GM19023 (cell line): ENCODE measurements around the gene ZNF668.
A peak's percentile ranks its signal among the peaks of the same experiment; 100 is the strongest.

Experiments used
- ATAC-seq: cut with Tn5 transposase; IDR thresholded peaks from one replicate; pipeline ENCODE4 v1.9.1; 2021; ENCODE audit warnings: mild to moderate bottlenecking, moderate library complexity; ENCODE audit not compliant: unreplicated experiment

ZNF668 gene

DNA sequence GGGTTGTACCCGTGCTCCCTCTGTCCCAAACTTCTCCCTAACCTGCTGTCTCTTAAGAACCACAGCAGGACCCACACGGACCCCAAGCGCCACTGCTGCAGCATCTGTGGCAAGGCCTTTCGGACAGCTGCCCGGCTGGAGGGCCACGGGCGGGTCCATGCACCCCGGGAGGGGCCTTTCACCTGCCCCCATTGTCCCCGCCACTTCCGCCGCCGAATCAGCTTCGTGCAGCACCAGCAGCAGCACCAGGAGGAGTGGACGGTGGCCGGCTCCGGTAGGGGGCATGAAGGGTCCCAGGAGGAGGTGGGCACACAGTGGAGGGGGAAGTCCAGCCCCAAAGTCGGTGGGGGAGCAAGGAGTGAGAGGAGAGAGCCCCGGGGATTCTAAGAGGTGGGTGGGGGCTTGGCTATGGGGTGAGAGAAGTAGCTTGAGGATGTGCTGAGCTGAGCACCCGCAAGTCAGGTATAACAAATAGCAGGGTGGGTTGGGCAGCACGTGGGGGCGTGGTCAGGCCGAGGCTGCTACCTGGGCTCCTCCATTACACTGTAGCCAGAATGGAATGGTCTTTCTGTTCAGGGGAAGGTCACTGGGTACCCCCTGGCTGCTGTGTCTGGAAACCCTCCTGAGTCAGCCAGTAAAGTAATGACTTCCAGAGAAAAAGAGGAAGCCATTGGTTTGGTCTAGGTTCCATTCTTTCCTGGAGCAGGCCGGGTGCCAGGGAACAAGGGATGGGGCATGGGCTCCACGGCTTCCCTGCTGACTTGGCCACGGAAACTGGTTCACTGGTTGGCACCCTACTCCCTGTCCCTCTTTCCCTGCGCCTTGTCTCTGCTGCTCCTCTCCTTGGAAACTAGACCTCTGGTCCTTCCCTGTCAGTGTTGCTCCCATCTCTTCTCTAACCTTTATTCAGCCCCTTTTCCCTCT, 7.7 kb upstream of the ZNF668 start:
- ATAC-seq: no peak

DNA sequence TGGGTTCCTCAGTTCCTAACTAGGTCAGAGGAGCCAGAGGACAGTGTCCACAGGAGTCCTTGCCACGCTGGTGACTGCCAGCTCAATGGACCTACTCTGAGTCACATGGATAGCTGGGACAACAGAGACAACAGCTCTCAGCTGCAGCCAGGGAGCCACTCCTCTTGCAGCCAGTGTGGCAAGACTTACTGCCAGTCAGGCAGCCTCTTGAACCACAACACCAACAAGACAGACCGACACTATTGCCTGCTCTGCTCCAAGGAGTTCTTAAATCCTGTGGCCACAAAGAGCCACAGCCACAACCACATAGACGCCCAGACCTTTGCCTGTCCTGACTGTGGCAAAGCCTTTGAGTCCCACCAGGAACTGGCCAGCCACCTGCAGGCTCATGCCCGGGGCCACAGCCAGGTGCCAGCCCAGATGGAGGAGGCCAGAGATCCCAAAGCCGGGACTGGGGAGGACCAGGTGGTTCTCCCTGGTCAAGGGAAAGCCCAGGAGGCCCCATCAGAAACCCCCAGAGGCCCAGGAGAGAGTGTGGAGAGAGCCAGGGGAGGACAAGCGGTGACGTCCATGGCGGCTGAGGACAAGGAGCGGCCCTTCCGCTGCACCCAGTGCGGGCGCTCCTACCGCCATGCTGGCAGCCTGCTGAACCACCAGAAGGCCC, 6.8 kb upstream of the ZNF668 start:
- ATAC-seq: no peak

DNA sequence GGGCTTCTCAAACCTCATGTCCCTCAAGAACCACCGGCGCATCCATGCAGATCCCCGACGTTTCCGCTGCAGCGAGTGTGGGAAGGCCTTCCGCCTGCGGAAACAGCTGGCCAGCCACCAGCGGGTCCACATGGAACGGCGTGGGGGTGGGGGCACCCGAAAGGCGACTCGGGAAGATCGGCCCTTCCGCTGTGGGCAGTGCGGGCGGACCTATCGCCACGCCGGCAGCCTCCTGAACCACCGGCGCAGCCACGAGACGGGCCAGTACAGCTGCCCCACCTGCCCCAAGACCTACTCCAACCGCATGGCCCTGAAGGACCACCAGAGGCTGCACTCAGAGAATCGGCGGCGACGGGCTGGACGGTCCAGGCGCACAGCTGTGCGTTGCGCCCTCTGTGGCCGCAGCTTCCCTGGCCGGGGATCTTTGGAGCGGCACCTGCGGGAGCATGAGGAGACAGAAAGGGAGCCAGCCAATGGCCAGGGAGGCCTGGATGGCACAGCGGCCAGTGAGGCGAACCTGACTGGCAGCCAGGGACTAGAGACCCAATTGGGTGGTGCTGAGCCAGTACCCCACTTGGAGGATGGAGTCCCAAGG, 6.1 kb upstream of the ZNF668 start:
- ATAC-seq: no peak

DNA sequence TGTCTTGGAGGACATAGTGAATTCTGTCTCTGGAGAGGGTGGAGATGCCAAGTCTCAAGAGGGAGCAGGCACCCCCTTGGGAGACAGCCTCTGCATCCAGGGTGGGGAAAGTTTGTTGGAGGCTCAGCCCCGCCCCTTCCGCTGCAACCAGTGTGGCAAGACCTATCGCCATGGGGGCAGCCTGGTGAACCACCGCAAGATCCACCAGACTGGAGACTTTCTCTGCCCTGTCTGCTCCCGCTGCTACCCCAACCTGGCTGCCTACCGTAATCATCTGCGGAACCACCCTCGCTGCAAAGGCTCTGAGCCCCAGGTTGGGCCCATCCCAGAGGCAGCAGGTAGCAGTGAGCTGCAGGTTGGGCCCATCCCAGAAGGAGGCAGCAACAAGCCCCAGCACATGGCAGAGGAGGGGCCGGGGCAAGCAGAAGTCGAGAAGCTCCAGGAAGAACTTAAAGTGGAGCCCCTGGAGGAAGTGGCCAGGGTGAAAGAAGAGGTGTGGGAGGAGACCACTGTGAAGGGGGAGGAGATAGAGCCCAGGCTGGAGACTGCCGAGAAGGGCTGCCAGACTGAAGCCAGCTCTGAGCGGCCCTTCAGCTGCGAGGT, 5.4 kb upstream of the ZNF668 start:
- no peak for ATAC-seq

DNA sequence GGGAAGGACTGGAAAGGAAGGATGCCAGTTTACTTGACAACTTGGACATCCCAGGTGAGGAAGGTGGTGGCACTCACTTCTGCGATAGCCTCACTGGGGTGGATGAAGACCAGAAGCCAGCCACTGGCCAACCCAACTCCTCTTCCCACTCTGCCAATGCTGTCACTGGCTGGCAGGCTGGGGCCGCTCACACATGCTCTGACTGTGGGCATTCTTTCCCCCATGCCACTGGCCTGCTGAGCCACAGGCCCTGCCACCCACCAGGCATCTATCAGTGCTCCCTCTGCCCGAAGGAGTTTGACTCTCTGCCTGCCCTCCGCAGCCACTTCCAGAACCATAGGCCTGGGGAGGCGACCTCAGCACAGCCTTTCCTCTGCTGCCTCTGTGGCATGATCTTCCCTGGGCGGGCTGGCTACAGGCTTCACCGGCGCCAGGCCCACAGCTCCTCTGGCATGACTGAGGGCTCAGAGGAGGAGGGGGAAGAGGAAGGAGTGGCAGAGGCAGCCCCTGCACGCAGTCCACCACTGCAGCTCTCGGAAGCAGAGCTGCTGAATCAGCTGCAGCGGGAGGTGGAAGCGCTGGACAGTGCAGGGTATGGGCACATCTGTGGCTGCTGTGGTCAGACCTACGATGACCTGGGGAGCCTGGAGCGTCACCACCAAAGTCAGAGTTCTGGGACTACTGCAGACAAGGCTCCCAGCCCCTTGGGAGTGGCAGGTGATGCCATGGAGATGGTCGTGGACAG, 4.7 kb upstream of the ZNF668 start:
- ATAC-seq: no peak

DNA sequence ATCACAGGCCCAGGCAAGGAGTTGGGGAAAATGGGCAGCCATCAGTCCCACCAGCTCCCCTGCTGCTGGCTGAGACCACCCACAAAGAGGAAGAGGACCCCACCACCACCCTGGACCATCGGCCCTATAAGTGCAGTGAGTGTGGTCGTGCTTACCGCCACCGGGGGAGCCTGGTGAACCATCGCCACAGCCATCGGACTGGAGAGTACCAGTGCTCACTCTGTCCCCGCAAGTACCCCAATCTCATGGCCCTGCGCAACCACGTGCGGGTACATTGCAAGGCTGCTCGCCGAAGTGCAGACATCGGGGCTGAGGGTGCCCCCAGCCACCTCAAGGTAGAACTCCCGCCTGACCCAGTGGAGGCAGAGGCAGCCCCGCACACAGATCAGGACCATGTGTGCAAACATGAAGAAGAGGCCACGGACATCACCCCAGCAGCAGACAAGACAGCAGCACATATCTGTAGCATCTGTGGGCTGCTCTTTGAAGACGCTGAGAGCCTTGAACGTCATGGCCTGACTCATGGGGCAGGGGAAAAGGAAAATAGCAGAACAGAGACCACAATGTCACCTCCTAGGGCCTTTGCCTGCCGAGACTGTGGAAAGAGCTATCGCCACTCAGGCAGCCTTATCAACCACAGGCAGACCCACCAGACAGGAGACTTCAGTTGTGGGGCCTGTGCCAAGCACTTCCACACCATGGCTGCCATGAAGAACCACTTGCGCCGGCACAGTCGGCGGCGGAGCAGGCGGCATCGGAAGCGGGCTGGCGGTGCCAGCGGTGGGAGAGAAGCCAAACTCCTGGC, 3.8 kb upstream of the ZNF668 start:
- no peak for ATAC-seq

DNA sequence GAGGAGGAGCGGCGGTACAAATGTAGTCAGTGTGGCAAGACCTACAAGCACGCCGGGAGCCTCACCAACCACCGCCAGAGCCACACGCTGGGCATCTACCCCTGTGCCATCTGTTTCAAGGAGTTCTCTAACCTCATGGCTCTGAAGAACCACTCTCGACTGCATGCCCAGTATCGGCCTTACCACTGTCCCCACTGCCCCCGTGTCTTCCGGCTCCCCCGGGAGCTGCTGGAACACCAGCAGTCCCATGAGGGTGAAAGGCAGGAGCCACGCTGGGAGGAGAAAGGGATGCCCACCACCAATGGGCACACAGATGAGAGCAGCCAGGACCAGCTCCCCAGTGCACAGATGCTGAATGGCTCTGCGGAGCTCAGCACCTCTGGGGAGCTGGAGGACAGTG, 3.0 kb upstream of the ZNF668 start:
- ATAC-seq: no peak

DNA sequence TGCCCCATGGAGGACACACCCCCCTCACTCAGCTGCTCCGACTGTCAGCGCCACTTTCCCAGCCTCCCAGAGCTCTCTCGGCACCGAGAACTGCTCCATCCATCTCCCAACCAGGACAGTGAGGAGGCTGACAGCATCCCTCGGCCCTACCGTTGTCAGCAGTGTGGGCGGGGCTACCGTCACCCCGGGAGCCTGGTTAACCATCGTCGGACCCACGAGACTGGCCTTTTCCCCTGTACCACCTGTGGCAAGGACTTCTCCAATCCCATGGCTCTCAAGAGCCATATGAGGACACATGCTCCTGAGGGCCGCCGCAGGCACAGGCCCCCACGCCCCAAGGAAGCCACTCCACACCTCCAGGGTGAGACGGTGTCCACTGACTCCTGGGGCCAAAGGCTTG, 2.3 kb upstream of the ZNF668 start:
- ATAC-seq: no peak

DNA sequence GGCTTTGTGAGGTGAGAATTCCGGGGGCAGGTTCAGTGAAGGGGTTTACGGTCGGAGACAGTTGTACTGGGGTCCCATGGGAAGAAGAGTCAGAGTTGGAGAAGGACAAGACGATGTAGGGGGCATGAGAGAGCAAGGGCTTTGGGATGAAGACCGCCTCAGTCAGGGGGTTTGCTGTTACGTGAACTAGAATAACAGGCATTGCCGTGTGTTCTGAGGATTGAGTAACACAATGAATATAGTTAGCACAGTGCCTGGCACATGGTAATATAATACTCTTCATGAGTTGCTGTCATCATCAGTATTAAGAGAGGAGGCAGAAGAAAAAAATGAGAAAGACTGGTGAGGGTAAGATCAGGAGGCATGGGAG, 759 bp upstream of the ZNF668 start:
- ATAC-seq: no peak

DNA sequence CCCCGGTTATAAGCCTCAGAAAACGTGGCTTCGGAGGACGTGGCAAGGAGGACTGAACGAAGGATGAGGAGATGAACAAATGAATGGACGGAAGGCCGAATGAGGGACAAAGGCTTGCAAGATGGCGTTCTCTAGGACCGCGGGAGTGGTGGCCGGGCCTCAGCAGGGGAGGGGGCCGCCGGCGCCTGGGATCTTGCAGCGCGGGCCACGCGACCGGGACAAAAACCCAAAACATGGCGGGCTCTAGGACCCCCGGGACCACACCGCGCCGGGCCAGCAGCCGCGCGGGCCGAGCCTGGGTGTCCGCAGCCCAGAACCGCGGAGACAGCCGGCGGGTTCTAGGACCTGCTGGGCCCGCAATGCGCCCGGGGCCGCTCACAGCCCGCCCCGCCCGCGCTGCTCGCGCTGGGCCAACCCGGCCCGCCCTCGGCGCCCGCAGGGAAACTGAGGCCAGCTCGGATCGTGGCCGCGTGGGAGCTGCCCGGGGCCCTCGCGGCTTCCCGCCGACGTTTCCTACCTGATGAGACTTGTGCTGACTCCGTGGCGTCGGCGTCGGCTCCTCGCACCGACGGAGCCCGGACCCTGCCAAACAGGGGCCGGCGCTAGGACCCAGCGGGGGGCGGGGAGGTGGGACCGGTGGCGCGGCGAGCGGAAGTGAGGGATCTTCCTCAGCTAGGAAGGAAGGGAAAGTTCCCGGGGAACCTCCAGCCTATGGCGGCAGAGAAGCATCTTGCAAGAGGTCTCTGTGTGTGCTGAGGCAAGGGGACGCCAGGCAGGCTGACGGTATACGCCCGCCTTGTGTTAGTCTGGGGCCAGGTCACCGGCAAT, 684 bp downstream of the ZNF668 start:
- peak; percentile 58 for ATAC-seq

DNA sequence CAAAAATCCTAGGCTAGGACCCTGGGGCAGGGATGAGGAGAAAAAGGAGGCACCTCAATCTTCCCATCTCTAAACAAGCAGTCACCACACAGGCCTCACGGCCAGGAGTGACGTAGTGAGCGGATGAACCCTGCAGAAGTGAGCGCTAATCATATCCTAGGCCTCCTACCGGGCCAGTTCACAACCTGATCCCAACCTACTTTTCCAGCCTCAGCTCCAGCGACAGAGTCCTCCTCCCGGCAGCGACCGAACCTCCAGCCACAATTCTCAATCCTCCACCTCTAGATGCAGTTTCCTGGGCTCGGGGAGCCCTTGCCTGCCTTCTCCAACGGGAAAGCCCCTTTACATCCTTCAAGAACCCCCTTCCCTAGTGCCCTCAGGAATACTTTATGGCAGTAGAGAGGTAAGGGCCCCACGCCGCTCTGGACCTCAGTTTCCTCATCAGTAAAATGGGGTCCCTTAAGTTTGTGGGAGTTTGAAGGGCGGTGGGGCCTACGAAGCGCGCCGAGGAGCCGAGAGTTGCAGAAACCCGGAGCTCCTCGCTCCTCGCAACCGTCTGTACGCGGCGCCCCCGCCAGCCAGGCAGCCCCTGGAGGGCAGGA, 1.4 kb downstream of the ZNF668 start:
- ATAC-seq: no peak

DNA sequence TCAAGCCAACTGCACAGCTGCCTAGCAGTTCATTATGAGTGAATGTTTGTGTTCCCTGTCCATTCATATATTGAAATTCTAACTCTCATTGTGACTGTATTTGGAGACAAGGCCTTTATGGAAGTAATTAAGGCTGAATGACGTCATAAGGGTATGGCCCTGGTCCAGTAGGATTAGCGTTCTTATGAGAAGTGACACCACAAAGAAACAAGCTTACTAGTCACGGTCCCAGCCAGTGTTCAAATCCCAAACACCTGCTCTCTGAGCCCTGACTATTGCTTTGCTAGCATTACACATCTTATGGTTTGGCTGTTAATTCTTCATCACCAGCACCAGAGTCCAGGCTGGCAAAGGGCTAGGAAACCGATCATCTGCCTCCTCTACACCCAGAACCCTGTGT, 2.2 kb downstream of the ZNF668 start:
- no peak for ATAC-seq

DNA sequence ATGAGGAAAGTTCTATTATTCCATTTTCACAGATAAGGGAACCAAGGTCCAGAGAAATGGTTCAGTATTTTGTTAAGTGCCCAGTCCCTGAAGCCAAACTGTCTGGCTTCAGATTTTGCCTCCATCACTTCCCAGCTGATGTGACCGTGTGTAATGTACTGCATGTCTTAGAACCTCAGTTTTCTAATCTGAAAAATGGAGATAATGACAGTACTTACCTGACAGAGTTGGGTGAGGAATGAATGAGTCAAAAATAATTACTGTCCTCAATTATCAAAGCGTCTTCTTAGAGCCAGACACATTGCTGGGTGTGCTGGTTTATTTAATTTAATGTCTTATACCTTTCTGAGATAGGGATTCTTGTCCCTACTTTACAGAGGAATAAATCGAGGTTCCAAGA, 6.7 kb downstream of the ZNF668 start:
- ATAC-seq: no peak

DNA sequence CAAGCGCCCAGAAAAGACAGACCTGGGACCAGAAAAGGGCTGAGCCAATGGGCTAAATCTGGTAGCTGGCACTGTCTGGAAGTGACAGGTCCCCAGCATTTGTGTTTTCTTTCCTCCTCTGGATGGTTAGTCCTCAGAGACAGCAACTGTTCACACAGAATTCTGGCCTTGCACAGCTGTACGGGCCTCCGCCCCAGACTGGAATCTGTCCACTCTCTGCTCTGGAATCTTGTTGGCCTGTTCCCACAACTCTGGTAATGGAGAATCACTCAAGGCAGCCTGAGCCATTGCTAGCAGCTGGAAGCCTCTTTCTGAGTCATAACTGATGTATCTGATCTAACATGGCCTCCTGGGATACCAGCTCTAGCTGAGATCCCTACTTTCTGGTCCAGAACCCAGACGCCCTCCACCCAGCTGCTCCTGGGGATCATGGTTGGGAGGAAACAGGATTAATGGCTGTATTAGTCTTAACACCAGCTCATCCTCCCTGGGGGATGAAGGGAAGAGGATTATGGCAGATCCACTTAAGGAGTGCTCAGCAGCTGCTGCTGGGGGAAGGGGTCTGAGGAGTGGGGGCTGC, 9.1 kb downstream of the ZNF668 start:
- no peak for ATAC-seq

DNA sequence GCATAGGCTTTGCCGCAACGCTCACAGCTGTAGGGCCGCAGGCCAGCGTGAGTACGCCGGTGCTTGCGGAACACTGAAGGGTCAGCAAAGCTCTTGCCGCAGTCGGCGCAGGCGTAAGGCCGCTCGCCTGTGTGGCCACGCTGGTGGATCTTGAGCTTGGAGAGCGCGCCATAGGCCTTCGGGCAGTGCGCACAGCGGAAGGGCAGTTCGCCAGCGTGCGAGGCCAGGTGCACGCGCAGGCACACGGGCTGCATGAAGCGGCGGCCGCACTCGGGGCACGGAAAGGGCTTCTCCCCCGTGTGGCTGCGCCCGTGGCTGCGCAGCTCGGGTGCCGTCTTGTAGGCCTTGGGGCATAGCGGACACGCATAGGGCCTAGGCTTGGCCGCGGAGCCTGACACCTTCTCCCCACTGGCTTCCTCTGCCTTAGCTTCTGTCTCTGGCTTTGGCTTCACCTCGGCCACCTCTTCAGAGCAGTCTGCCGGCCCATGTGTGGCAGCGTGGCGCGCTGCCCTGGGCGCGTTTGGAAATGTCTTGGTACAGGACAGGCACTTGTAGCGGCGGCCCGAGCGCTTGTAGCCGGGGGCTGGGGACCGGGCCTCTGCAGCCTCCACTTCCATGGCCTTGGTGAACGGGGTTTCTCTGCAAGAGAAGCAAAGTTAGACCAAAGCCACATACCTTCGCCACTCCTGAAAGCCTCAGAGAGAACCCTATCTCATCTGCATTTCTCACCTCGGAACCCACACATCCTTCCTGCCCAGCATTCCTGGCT, 10.0 kb downstream of the ZNF668 start:
- no peak for ATAC-seq

DNA sequence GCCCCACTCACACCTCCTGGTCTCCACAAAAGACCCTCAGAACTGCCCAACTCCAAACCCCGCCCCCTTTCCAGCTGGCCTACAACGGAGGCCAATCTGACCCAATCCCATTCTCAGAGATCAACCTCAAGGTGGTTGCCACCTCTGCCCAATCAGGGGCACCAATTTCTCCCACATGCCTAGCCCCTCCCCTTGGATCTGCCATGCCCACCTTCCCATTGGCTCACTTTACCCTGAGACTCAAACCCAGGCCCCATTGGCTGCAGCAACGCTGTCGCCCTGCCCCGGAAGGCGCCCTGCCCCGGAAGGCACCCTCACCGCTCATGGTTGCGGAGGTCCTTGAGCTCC, 10.6 kb downstream of the ZNF668 start:
- ATAC-seq: no peak

DNA sequence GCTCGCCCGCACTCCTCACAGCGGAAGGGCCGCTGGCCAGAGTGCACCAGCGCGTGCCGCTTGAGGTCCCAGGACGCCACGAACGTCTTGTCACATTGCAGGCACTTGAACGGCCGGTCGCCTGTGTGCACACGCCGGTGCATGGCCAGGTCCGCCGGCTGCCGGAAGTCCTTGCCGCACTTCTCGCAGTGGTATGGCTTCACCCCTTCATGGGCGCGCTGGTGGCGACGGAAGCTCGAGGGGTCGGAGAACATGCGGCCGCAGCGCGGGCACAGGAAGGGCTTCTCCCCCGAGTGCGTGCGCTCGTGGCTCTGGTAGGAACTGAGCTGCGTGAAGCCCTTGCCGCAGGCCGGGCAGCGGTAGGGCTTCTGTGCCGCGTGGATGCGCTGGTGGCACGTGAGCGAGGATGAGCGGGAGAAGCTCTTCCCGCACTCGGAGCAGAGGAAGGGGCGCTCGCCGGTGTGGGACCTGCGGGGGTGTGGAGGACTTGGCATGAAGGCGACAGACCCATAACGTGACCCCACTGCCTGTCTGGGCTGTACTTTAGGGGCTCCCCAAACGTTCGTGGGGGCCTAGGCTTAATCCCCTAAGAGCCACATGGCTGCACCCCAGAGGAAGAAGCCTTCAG, 12.1 kb downstream of the ZNF668 start:
- ATAC-seq: no peak
